A673 (cell line): ENCODE data around the gene FAM20A. TPM values are rescaled to one million over a fixed set of nuclear protein-coding genes. Genes with fewer than 3 reads are reported as not detected.

Experiments
- BruUV-seq: library from RNA; stranded (reverse); fragments of 400-500 nt; replicated peaks from 2 replicates; lab custom pipeline; 2021; lab: Mats Ljungman, UMichigan
- CTCF ChIA-PET: fragments of 300-600 bp; sonication (Branson Sonifier 250); formaldehyde crosslinking; loops from one replicate; lab custom pipeline; 2022; ENCODE audit warnings: antibody characterized with exemption; lab: Charles Lee
- POLR2A ChIA-PET: fragments of 300-600 bp; sonication (Branson Sonifier 250); formaldehyde crosslinking; loops from one replicate; lab custom pipeline; 2022; ENCODE audit warnings: antibody characterized with exemption; ENCODE audit not compliant: low non-redundant PET; lab: Charles Lee
- DNase-seq: peaks from one replicate; pipeline ENCODE4 v3.0.0-alpha.2; 2015; ENCODE audit warnings: low spot score
- H3K27ac ChIP-seq: fragments of 200-600 bp; sonication (generic); 2 replicates; pipeline ENCODE4 v1.5.1; 2016; ENCODE audit warnings: mixed run types, low read depth, mild to moderate bottlenecking, mixed read lengths, antibody characterized with exemption, low read length; ENCODE audit not compliant: poor library complexity, severe bottlenecking
- H3K27me3 ChIP-seq: fragments of 200-600 bp; sonication (generic); replicated peaks from 2 replicates; pipeline ENCODE4 v1.6.1; 2017; ENCODE audit warnings: mixed run types, low read depth, mild to moderate bottlenecking, mixed read lengths, antibody characterized with exemption, low read length; ENCODE audit not compliant: insufficient read depth, poor library complexity
- H3K36me3 ChIP-seq: fragments of 200-600 bp; sonication (generic); 2 replicates; pipeline ENCODE4 v1.6.1; 2016; ENCODE audit warnings: mixed run types, mild to moderate bottlenecking, mixed read lengths, antibody characterized with exemption, low read length; ENCODE audit not compliant: insufficient read depth, poor library complexity, severe bottlenecking
- H3K4me1 ChIP-seq: fragments of 200-600 bp; sonication (generic); 2 replicates; pipeline ENCODE4 v1.6.1; 2017; ENCODE audit warnings: mixed run types, mild to moderate bottlenecking, mixed read lengths, antibody characterized with exemption, low read length; ENCODE audit not compliant: insufficient read depth, poor library complexity, severe bottlenecking
- H3K4me3 ChIP-seq: fragments of 200-600 bp; sonication (generic); 2 replicates; pipeline ENCODE4 v1.5.1; 2016; ENCODE audit warnings: low read depth, mixed run types, mild to moderate bottlenecking, mixed read lengths, low read length; ENCODE audit not compliant: poor library complexity, severe bottlenecking
- H3K9me3 ChIP-seq: fragments of 200-600 bp; sonication (generic); 2 replicates; pipeline ENCODE4 v1.6.1; 2016; ENCODE audit warnings: mixed run types, low read depth, mild to moderate bottlenecking, mixed read lengths, antibody characterized with exemption, low read length; ENCODE audit not compliant: poor library complexity, severe bottlenecking
- CTCF ChIP-seq: fragments of 300-800, 200-600 bp; sonication (generic); conservative IDR thresholded peaks from 2 replicates; pipeline ENCODE4 v1.5.1; 2017; ENCODE audit warnings: low read depth, mild to moderate bottlenecking, antibody characterized with exemption, low read length, moderate library complexity, mixed read lengths
- EZH2 ChIP-seq: fragments of 200-600 bp; sonication (generic); IDR thresholded peaks from 2 replicates; pipeline ENCODE4 v1.6.1; 2017; ENCODE audit warnings: borderline replicate concordance, low read depth, mild to moderate bottlenecking, mixed read lengths, antibody characterized with exemption, low read length; ENCODE audit not compliant: poor library complexity, severe bottlenecking
- intact Hi-C: fragments of 100-400 bp; cut with micrococcal nuclease; formaldehyde crosslinking; loops from one replicate; pipeline ENCODE4 v1.10.0; 2022; ENCODE audit not compliant: unreplicated experiment
- total RNA-seq: library from RNA; stranded (reverse); gene quantifications from 2 replicates; pipeline ENCODE4 v1.2.3, GENCODE V29; 2021

Gene FAM20A
- total RNA-seq, 1 experiment from 2014 or later, result not detected

GRCh38 chr17:68606451-68607307, 5.5 kb upstream of the FAM20A start:
- CTCF ChIA-PET, result no interaction called here
- BruUV-seq, result no TSS peak
- no peak overlapping the region for H3K4me3 ChIP-seq
- no peak for DNase-seq
- H3K9me3 ChIP-seq, result peaks cover 16% of the 10 kb centered on the region
- intact Hi-C loops, result no loop called here
- no peaks in the 10 kb centered on the region for H3K4me1 ChIP-seq
- no peaks in the 10 kb centered on the region for H3K36me3 ChIP-seq
- H3K27me3 ChIP-seq, result peaks cover 22% of the 10 kb centered on the region
- no peak overlapping the region for H3K27ac ChIP-seq
- TF ChIP-seq EZH2, result no peak
- no peak for TF ChIP-seq CTCF
- POLR2A ChIA-PET, result no interaction called here

- no TSS peak for BruUV-seq
- no peak for DNase-seq
- intact Hi-C loops, result no loop called here
- TF ChIP-seq EZH2 (no peak), CTCF (no peak)
- Histone ChIP-seq H3K27ac (no peak overlapping the region), H3K9me3 (peaks cover 16% of the 10 kb centered on the region), H3K4me3 (no peak overlapping the region), H3K36me3 (no peaks in the 10 kb centered on the region), H3K27me3 (peaks cover 29% of the 10 kb centered on the region), H3K4me1 (no peaks in the 10 kb centered on the region)
- ChIA-PET CTCF (no interaction called here), POLR2A (no interaction called here)
Measured at GRCh38 chr17:68605914-68606313, 4.7 kb upstream of the FAM20A start.

GRCh38 chr17:68603656-68604055, 2.5 kb upstream of the FAM20A start:
- intact Hi-C loops, result no loop called here
- TF ChIP-seq CTCF (no peak), EZH2 (no peak)
- no TSS peak for BruUV-seq
- POLR2A ChIA-PET, result no interaction called here
- H3K27ac ChIP-seq, result no peak overlapping the region
- no peaks in the 10 kb centered on the region for H3K36me3 ChIP-seq
- H3K9me3 ChIP-seq, result peaks cover 9% of the 10 kb centered on the region
- no peak for DNase-seq
- CTCF ChIA-PET, result no interaction called here
- no peak overlapping the region for H3K4me3 ChIP-seq
- H3K27me3 ChIP-seq, result peaks cover 50% of the 10 kb centered on the region
- H3K4me1 ChIP-seq, result peaks cover 6% of the 10 kb centered on the region
